ENCODE measurements around the gene CABLES2.

- no peak for TF ChIP-seq POLR2A (IDR thresholded peaks at IDR 0.05; ENCODE audit: low read length)
- no peak for TF ChIP-seq EP300 (IDR thresholded peaks at IDR 0.05)
- no peak for TF ChIP-seq CTCF (IDR thresholded peaks at IDR 0.05)
- TF ChIP-seq SMC3 (IDR thresholded peaks at IDR 0.05): no peak
- TF ChIP-seq JUNB (IDR thresholded peaks at IDR 0.05): no peak
- no peak for TF ChIP-seq CHD4 (IDR thresholded peaks at IDR 0.05; ENCODE audit: borderline replicate concordance)
- no peak for TF ChIP-seq PHF8 (IDR thresholded peaks at IDR 0.05; ENCODE audit: borderline replicate concordance, low read depth)
- no peak for TF ChIP-seq SREBF2 (IDR thresholded peaks at IDR 0.05)
- TF ChIP-seq CEBPB (IDR thresholded peaks at IDR 0.05): no peak
- no peak for TF ChIP-seq MYC (IDR thresholded peaks at IDR 0.05; ENCODE audit: borderline replicate concordance, low read length)
- TF ChIP-seq HES2 (IDR thresholded peaks at IDR 0.05): no peak
- no peak for TF ChIP-seq JUN (IDR thresholded peaks at IDR 0.05)
- TF ChIP-seq REST (IDR thresholded peaks at IDR 0.05): no peak
These were observed 8.8 kb downstream of the CABLES2 start for GRCh38 chr20:62398120-62398821.
